ENCODE results near the gene SGMS1. TPM values are rescaled to one million over a fixed set of nuclear protein-coding genes. Genes with fewer than 3 reads are reported as not detected.
"Not testable (repeated sequence)": the region's sequence is repeated elsewhere in the genome, so short reads cannot be mapped to it uniquely, and the experiment has no call there.

Gene SGMS1
- total RNA-seq, 2 experiments from 2014 or later, result 17.1 to 19.3 TPM

GRCh38 chr10:50552308-50552707 lies 71.4 kb downstream of the SGMS1 start:
- peaks cover 16% of the 10 kb centered on the region for H3K9me3 Mint-ChIP-seq
- no peak for DNase-seq
- H3K27ac Mint-ChIP-seq, result no peak overlapping the region
- peaks cover 12% of the 10 kb centered on the region for H3K36me3 Mint-ChIP-seq (ENCODE audit: low read depth)
- POLR2A ChIA-PET, result no interaction called here
- H3K27me3 Mint-ChIP-seq, result no peaks in the 10 kb centered on the region
- no peak overlapping the region for H3K4me3 Mint-ChIP-seq
- CTCF ChIA-PET, result interaction anchor here (1.2 kb wide), 1 partner anchor 11 kb away, joined by 3 read pairs; no protein-coding TSS in a partner anchor
- H3K4me1 Mint-ChIP-seq, result peaks cover 5% of the 10 kb centered on the region

- peaks cover 18% of the 10 kb centered on the region for H3K9me3 Mint-ChIP-seq
- no peak for DNase-seq
- ChIA-PET CTCF (interaction anchor here (1.2 to 1.4 kb wide), 2 partner anchors 9 to 11 kb away, joined by 3 read pairs; no protein-coding TSS in a partner anchor), POLR2A (no interaction called here)
- H3K27me3 Mint-ChIP-seq, result no peaks in the 10 kb centered on the region
- H3K4me1 Mint-ChIP-seq, result peaks cover 5% of the 10 kb centered on the region
- H3K36me3 Mint-ChIP-seq (ENCODE audit: low read depth), result peaks cover 12% of the 10 kb centered on the region
- no peak overlapping the region for H3K27ac Mint-ChIP-seq
- H3K4me3 Mint-ChIP-seq, result no peak overlapping the region
These were observed 71.9 kb downstream of the SGMS1 start for GRCh38 chr10:50551894-50552293.

GRCh38 chr10:50550291-50550839 lies 73.4 kb downstream of the SGMS1 start:
- H3K9me3 Mint-ChIP-seq, result peaks cover 19% of the 10 kb centered on the region
- peaks cover 9% of the 10 kb centered on the region for H3K4me1 Mint-ChIP-seq
- POLR2A ChIA-PET, result no interaction called here
- H3K27me3 Mint-ChIP-seq, result no peaks in the 10 kb centered on the region
- CTCF ChIA-PET, result interaction anchor here (1.4 kb wide), 1 partner anchor 8 kb away, joined by 3 read pairs; no protein-coding TSS in a partner anchor
- no peak for DNase-seq
- peaks cover 12% of the 10 kb centered on the region for H3K36me3 Mint-ChIP-seq (ENCODE audit: low read depth)
- H3K27ac Mint-ChIP-seq, result no peak overlapping the region
- no peak overlapping the region for H3K4me3 Mint-ChIP-seq

GRCh38 chr10:50549186-50549585 lies 74.6 kb downstream of the SGMS1 start:
- DNase-seq, H3K27me3 Mint-ChIP-seq, CTCF ChIA-PET, POLR2A ChIA-PET, H3K27ac Mint-ChIP-seq, H3K4me3 Mint-ChIP-seq: not testable (repeated sequence)
- peaks cover 19% of the 10 kb centered on the region for H3K9me3 Mint-ChIP-seq
- H3K36me3 Mint-ChIP-seq (ENCODE audit: low read depth), result peaks cover 12% of the 10 kb centered on the region
- peaks cover 20% of the 10 kb centered on the region for H3K4me1 Mint-ChIP-seq

- CTCF ChIA-PET, result interaction anchor here (0.7 kb wide), 1 partner anchor 223 kb away, joined by 3 read pairs; no protein-coding TSS in a partner anchor
- H3K4me1 Mint-ChIP-seq, result peaks cover 25% of the 10 kb centered on the region
- DNase-seq, POLR2A ChIA-PET, H3K27ac Mint-ChIP-seq, H3K27me3 Mint-ChIP-seq, H3K4me3 Mint-ChIP-seq: not testable (repeated sequence)
- peaks cover 19% of the 10 kb centered on the region for H3K9me3 Mint-ChIP-seq
- H3K36me3 Mint-ChIP-seq (ENCODE audit: low read depth), result peaks cover 12% of the 10 kb centered on the region
These were observed 75.3 kb downstream of the SGMS1 start for GRCh38 chr10:50548481-50548880.

- POLR2A ChIA-PET, CTCF ChIA-PET: not testable (repeated sequence)
- H3K4me1 Mint-ChIP-seq, result peaks cover 41% of the 10 kb centered on the region
These were observed 77.5 kb downstream of the SGMS1 start for GRCh38 chr10:50546287-50546686.

GRCh38 chr10:50545846-50546245 lies 77.9 kb downstream of the SGMS1 start:
- Mint-ChIP-seq H3K27ac (no peak overlapping the region), H3K9me3 (peaks cover 19% of the 10 kb centered on the region), H3K36me3 (ENCODE audit: low read depth) (peaks cover 12% of the 10 kb centered on the region), H3K4me3 (no peak overlapping the region), H3K27me3 (no peaks in the 10 kb centered on the region), H3K4me1 (peaks cover 46% of the 10 kb centered on the region)
- DNase-seq, result no peak
- CTCF ChIA-PET, result no interaction called here
- POLR2A ChIA-PET, result no interaction called here

More at GRCh38 chr10:50546287-50546686, 77.5 kb downstream of the SGMS1 start:
- not testable (repeated sequence) for H3K27ac Mint-ChIP-seq, H3K27me3 Mint-ChIP-seq, H3K4me3 Mint-ChIP-seq, DNase-seq
- peaks cover 12% of the 10 kb centered on the region for H3K36me3 Mint-ChIP-seq (ENCODE audit: low read depth)
- peaks cover 19% of the 10 kb centered on the region for H3K9me3 Mint-ChIP-seq

GRCh38 chr10:50544857-50545429 lies 78.8 kb downstream of the SGMS1 start:
- no peak for DNase-seq
- POLR2A ChIA-PET, result no interaction called here
- Mint-ChIP-seq H3K9me3 (peaks cover 19% of the 10 kb centered on the region), H3K27me3 (no peaks in the 10 kb centered on the region), H3K36me3 (ENCODE audit: low read depth) (peaks cover 18% of the 10 kb centered on the region), H3K27ac (no peak overlapping the region), H3K4me1 (peaks cover 55% of the 10 kb centered on the region), H3K4me3 (no peak overlapping the region)
- CTCF ChIA-PET, result interaction anchor here (1.0 to 1.7 kb wide), 4 partner anchors 9 to 44 kb away, joined by 3 to 7 read pairs (median 4); no protein-coding TSS in a partner anchor

- peaks cover 19% of the 10 kb centered on the region for H3K9me3 Mint-ChIP-seq
- H3K27ac Mint-ChIP-seq, result no peak overlapping the region
- peaks cover 61% of the 10 kb centered on the region for H3K4me1 Mint-ChIP-seq
- DNase-seq, result no peak
- no peaks in the 10 kb centered on the region for H3K27me3 Mint-ChIP-seq
- ChIA-PET POLR2A (interaction anchor here (0.6 kb wide), 1 partner anchor 38 kb away, joined by 3 read pairs; no protein-coding TSS in a partner anchor), CTCF (interaction anchor here (0.6 to 1.7 kb wide), 5 partner anchors 9 to 78 kb away, joined by 3 to 7 read pairs (median 3); no protein-coding TSS in a partner anchor)
- peaks cover 18% of the 10 kb centered on the region for H3K36me3 Mint-ChIP-seq (ENCODE audit: low read depth)
- H3K4me3 Mint-ChIP-seq, result no peak overlapping the region
These were observed 79.5 kb downstream of the SGMS1 start for GRCh38 chr10:50544095-50544856.

GRCh38 chr10:50542871-50543270 lies 80.9 kb downstream of the SGMS1 start:
- H3K36me3 Mint-ChIP-seq (ENCODE audit: low read depth), result peaks cover 12% of the 10 kb centered on the region
- ChIA-PET CTCF (interaction anchor here (1.7 kb wide), 1 partner anchor 8 kb away, joined by 3 read pairs; no protein-coding TSS in a partner anchor), POLR2A (no interaction called here)
- no peak for DNase-seq
- H3K4me3 Mint-ChIP-seq, result no peak overlapping the region
- H3K27ac Mint-ChIP-seq, result no peak overlapping the region
- peaks cover 71% of the 10 kb centered on the region for H3K4me1 Mint-ChIP-seq
- H3K9me3 Mint-ChIP-seq, result peaks cover 10% of the 10 kb centered on the region
- H3K27me3 Mint-ChIP-seq, result no peaks in the 10 kb centered on the region

GRCh38 chr10:50541921-50542320 lies 81.8 kb downstream of the SGMS1 start:
- no peak overlapping the region for H3K27ac Mint-ChIP-seq

GRCh38 chr10:50541317-50541716 lies 82.4 kb downstream of the SGMS1 start:
- POLR2A ChIA-PET, result no interaction called here
- peaks cover 71% of the 10 kb centered on the region for H3K4me1 Mint-ChIP-seq
- peaks cover 6% of the 10 kb centered on the region for H3K36me3 Mint-ChIP-seq (ENCODE audit: low read depth)
- H3K9me3 Mint-ChIP-seq, result peaks cover 2% of the 10 kb centered on the region
- H3K27me3 Mint-ChIP-seq, result no peaks in the 10 kb centered on the region
- CTCF ChIA-PET, result interaction anchor here (1.2 kb wide), 1 partner anchor 11 kb away, joined by 3 read pairs; no protein-coding TSS in a partner anchor
- DNase-seq, result no peak
- no peak overlapping the region for H3K27ac Mint-ChIP-seq
- no peak overlapping the region for H3K4me3 Mint-ChIP-seq

More at GRCh38 chr10:50541921-50542320, 81.8 kb downstream of the SGMS1 start:
- ChIA-PET CTCF (interaction anchor here (1.7 kb wide), 1 partner anchor 9 kb away, joined by 3 read pairs; no protein-coding TSS in a partner anchor), POLR2A (no interaction called here)
- no peak for DNase-seq
- H3K4me3 Mint-ChIP-seq, result no peak overlapping the region
- peaks cover 3% of the 10 kb centered on the region for H3K9me3 Mint-ChIP-seq
- H3K27me3 Mint-ChIP-seq, result no peaks in the 10 kb centered on the region
- H3K36me3 Mint-ChIP-seq (ENCODE audit: low read depth), result peaks cover 6% of the 10 kb centered on the region
- H3K4me1 Mint-ChIP-seq, result peaks cover 71% of the 10 kb centered on the region

GRCh38 chr10:50540826-50541122 lies 83.0 kb downstream of the SGMS1 start:
- ChIA-PET CTCF (interaction anchor here (1.2 kb wide), 1 partner anchor 12 kb away, joined by 3 read pairs; no protein-coding TSS in a partner anchor), POLR2A (no interaction called here)
- no peak for DNase-seq
- Mint-ChIP-seq H3K9me3 (peaks cover 2% of the 10 kb centered on the region), H3K27ac (peak overlapping the region; percentile 79), H3K4me1 (peaks cover 70% of the 10 kb centered on the region), H3K27me3 (no peaks in the 10 kb centered on the region), H3K36me3 (ENCODE audit: low read depth) (peaks cover 6% of the 10 kb centered on the region), H3K4me3 (peak overlapping the region; percentile 14)
